NCI-H1417 (cell line): ENCODE results near the gene CELF4.

Experiments used
- DNase-seq, 3 experiments: peaks; one replicate each; lab custom pipeline; 2025; lab: John Stamatoyannopoulos, UW

Gene CELF4

DNA sequence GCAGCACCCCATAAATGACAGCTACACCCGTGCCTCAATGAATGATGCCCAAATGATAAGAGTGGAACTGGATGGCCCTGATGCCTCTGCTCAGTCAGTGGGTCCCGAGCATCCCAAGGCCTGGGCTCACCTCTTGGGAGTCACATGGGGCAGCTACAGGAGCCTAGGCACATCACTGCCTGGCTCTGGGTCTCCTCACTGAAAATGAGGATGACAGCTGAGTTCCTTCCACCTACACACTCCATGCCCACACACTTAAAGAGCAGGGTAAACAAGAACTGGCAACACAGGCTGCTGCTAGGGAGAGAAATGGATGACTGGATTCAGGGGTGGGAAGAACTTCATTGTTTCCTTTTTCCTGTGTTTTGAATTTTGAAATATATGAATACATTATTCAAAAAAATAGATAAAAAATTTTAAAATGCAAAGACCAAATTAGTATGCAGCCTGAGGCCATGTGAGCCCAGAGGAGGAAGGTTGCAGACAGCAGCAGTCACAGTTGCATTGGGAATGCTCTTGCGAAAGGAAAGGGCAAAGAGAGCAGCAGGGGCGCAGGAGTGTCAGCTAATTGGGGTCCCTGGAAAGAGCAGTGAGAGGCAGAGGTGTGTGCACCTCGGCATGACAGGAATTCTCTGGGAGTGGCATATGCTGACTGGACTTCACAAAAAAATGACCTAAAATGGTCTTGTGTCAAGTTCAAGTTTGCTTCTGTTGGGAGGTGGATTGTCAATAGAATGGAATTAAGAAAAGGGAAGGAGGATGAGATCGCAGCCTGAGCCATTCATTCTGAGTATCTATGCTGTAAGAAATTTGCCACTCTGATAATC is 327.1 kb downstream of the CELF4 start:
- peak in 1 of 3 experiments; percentile 24 for DNase-seq

DNA sequence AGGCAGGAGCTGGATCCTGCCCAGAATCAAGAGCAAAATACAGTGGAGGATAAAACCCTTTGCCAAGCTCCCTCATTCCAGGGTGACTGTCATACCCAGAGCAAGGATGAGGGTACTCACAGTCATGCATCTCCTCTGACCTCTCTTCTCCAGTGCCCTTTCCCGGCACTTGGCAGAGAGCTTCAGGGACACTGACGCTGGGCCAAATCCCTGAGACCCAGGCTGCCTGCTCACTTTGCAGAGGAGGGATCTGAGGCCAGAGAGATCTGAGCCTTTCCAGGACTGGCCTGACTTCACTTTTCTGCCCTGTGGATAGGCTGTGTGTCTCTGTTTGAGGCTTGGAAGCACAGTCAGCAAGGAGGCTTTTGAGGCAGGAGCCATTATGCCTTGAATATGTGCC is 330.0 kb downstream of the CELF4 start:
- no peak for DNase-seq

DNA sequence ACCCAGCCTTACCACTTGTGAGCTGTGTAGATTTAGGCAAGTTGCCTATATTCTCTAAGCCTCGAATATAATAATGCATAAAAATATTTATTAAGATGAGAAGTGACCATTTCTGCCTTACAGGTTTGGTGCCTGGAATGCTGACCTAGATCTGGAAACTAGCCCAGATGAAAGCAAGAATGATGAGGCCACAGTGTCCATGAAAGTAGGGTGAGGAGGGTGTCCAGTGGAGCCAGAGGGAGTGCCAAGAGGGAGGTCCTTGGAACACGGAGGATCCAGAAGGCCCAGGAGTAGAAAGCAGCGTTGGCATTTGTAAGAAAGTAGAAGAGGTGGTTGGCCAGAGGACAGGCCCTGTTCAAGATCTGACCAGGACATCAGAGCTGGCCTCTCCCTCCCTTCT is 334.3 kb downstream of the CELF4 start:
- DNase-seq = no peak

DNA sequence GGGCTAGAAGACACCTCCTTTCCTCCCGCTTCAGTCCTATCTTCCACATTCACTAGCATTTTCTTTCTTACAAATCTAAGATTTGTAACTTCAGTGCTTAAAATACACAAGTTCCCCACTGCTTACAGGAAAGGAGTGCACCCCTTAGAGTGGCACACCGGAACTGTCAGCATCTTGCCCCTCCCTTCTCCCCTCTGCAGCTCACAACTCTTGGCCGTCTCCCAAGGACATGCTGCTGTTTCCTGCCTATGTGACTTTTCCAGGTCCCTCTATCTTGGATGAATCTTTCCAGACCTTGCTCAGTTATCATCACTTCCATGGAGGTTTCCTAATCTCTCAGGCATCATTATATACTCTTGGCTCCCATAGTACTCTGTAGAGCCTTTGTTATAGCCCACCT is 334.8 kb downstream of the CELF4 start:
- DNase-seq = no peak

DNA sequence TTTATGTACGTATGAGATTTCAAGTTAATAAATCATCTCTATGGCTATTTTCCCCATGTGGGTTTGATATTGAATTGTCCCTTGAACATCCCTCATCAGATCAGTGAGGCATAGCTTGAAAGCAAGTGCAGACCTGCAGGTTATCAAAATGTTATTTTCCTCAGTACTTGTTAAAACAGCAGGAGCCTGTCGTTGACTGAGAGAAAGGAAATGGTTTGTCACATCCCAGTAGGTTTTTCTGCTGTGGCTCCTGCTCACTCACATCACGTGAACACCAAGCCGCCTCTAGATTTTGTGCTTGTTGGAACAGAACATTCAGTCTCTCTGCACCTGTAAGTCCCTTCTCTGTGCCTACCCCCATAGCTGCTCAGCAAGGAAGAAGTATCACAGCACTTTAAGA is 340.3 kb downstream of the CELF4 start:
- DNase-seq = peak; percentile 5 to 82 (median 41)

DNA sequence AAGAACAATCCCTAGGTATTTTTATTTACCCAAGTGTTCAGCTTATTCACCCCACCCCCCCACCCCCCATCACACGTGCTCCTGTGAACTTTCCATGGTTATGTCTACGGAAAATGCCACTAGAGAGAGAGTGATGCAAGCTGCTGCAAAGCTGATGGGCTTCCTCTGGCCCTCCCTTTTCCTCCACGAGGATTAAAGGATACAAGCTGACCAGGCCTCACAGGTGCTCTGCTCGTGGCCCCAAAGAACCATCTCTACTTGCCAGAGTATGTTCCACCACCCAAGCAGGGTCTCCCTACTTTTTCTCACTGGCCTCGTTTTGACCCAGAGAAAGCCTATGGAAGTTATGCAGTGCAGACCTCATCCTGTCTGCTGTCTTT is 342.6 kb downstream of the CELF4 start:
- no peak for DNase-seq

DNA sequence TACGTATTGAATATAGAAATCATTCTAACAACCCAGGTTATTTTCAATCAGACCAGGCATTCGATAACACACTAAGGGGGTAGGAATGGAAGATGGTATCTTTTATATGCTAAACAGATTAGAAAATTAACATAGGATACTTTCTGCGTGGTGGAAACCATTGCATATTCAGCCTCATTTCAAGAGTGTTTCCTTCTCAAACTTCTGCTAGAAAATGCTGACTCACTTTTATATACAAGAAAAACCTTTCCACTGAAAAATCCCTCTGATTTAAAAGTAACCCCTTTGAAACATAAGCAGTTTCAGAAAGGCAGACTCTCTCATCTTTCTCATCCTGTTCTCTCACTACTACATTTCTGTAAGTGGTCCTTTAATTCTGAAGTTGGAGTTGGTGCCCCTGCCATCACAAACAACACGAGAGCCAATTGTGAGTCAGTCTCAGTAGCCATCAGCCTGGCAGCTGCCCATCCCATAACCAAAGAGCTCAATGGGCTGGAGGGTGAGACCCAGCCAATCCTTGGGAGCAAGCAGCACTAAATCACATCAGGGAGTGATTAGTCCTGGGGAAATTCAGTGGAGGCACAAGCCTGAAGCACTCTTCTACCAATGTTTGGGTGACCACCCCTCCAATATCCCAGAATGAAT is 343.1 kb downstream of the CELF4 start:
- DNase-seq = no peak

DNA sequence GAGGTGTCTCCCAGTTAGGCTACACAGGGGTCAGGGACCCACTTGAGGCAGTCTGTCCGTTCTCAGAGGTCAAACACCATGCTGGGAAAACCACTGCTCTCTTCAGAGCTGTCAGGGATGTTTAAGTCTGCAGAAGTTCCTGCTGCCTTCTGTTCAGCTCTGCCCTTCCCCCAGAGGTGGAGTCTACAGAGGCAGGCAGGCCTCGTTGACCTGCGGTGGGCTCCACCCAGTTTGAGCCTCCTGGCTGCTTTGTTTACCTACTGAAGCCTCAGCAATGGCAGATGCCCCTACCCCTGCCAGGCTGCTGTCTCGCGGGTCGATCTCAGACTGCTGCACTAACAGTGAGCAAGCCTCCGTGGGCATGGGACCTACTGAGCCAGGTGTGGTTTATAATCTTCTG is 346.3 kb downstream of the CELF4 start:
- no peak for DNase-seq

DNA sequence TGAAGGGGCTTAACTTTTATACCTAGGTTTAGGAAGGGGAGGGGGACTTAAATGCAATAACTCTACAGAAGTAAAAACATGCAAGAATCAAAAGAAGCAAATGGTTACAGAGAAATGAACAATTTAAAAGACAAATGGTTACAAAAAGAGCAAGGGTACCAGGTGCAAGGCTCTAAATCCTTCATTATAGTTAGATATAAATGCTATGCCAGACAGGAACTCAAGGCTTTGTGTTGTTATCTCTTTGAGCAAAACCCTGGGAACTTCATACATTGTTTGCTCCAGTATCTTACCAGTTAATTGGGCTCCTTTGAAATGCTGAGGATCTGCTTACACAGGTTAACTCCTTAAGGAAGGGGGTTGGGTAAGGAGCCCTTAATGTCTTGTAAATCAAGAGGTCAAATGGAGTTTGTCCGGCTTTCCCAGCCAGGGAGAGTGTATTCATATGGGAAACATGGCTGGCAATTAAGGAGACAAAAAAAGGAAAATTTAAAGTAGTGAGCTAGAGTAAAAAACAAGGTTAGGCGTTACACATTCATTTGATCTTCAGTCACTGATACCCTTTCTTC is 347.5 kb downstream of the CELF4 start:
- no peak for DNase-seq

DNA sequence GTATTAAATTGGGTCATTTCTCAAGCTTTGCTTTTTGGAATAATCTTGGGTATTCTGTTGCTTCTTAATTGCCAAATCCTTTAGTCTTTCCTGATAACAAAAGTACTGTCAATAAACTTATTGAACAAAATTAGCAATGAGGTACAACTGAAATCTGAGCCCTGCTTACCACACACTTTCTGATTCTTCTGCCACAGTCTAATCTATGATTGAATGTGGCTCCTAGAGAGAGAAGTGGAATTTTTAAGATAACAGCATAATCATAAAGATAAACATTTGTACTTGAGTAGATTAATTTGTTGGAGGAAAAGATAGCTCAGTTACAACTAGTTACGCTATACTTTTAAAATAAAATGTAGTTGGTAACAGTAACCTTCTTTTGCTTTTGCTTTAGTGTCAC is 354.8 kb downstream of the CELF4 start:
- DNase-seq = no peak

DNA sequence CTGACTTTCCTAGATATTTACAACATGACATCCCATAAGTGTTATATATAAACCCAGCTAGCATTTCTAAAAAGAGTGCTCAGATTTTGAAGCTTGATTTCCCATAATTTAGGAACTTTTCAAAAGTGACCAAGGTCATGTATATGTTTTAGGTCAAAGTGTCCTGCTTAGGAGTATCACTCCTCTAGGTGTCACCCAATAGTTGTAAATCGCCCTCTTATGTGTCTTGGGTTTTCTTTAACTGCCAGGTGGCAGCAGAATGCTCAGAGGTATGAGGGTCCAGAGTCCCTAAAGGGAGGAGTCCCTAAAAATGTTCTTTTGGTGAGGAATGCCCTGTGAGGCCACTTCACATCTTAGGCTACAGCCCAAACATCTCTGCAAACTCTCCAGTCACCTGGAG is 358.3 kb downstream of the CELF4 start:
- peak in 1 of 3 experiments; percentile 33 for DNase-seq

DNA sequence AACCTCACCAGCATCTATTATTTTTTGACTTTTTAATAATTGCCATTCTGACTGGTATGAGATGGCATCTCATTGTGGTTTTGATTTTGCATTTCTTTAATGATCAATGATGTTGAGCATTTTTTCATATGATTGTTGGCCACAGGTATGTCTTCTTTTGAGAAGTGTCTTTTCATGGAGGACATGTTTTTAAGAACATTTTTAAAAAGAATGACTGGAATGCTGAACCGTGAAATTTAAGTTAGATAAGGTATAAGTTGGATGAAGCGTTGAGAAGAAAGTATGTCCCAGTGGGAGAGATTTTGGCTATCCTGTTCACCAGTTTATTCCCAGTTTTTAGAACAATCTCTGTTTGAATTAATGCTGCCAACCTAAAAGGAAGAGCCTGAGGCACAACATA is 365.9 kb downstream of the CELF4 start:
- no peak for DNase-seq
